HepG2 (cell line): Measurements from ENCODE around the gene HAP1. TPM values are rescaled to one million over a fixed set of nuclear protein-coding genes. Genes with fewer than 3 reads are reported as not detected.
A peak's percentile ranks its signal among the peaks of the same experiment; 100 is the strongest.

Experiments used
- ELF3 ChIP-seq: IDR thresholded peaks from 2 replicates; pipeline ENCODE4 v1.6.1; 2016; ENCODE audit warnings: missing genetic modification reagents, missing compliant biosample characterization
- HIC2 ChIP-seq: sonication (generic); formaldehyde crosslinking; IDR thresholded peaks from 2 replicates; pipeline ENCODE4 v1.9.0; 2022; ENCODE audit warnings: low read depth, missing genetic modification reagents
- HNRNPUL1 ChIP-seq: fragments of 200-400 bp; formaldehyde crosslinking; IDR thresholded peaks from 2 replicates; pipeline ENCODE4 v1.6.1; 2017; ENCODE audit warnings: low read depth, mild to moderate bottlenecking, low read length, moderate library complexity
- IRF2 ChIP-seq: IDR thresholded peaks from 2 replicates; pipeline ENCODE4 v1.6.1; 2018; ENCODE audit warnings: missing genetic modification reagents, missing compliant biosample characterization
- JDP2 ChIP-seq: sonication (generic); formaldehyde crosslinking; IDR thresholded peaks from 2 replicates; pipeline ENCODE4 v1.8.1; 2022; ENCODE audit warnings: missing genetic modification reagents, borderline replicate concordance
- JUNB ChIP-seq: sonication (generic); formaldehyde crosslinking; IDR thresholded peaks from 2 replicates; pipeline ENCODE4 v1.8.0; 2022; ENCODE audit warnings: missing genetic modification reagents, mild to moderate bottlenecking, borderline replicate concordance
- KLF16 ChIP-seq, 2 experiments: sonication (generic) in 1 of 2; formaldehyde crosslinking in 1 of 2; IDR thresholded peaks; 2 replicates each; pipeline versions ENCODE4 v1.6.1 to v1.8.0; 2016 to 2023; ENCODE audit warnings: missing genetic modification reagents in 2 of 2, missing compliant biosample characterization in 1 of 2
- LRRFIP1 ChIP-seq: sonication (generic); formaldehyde crosslinking; conservative IDR thresholded peaks from 2 replicates; pipeline ENCODE4 v1.4.0; 2020; ENCODE audit warnings: missing genetic modification reagents
- MLLT10 ChIP-seq: sonication (generic); formaldehyde crosslinking; IDR thresholded peaks from 2 replicates; pipeline ENCODE4 v1.4.0; 2020; ENCODE audit warnings: missing genetic modification reagents
- NRL ChIP-seq: sonication (generic); formaldehyde crosslinking; IDR thresholded peaks from 2 replicates; pipeline ENCODE4 v1.5.0; 2020; ENCODE audit warnings: missing genetic modification reagents, mild to moderate bottlenecking, moderate library complexity, borderline replicate concordance
- PCBP2 ChIP-seq: fragments of 200-400 bp; formaldehyde crosslinking; optimal IDR thresholded peaks from 2 replicates; pipeline ENCODE3; 2018; ENCODE audit warnings: low read length, low read depth; ENCODE audit not compliant: poor library complexity, severe bottlenecking
- SPEN ChIP-seq: sonication (generic); formaldehyde crosslinking; IDR thresholded peaks from 2 replicates; pipeline ENCODE4 v1.5.1; 2020; ENCODE audit warnings: low read depth, mild to moderate bottlenecking, missing genetic modification reagents
- TFDP2 ChIP-seq: sonication (generic); formaldehyde crosslinking; IDR thresholded peaks from 2 replicates; pipeline ENCODE4 v1.4.0; 2020; ENCODE audit warnings: missing genetic modification reagents
- ZNF205 ChIP-seq: IDR thresholded peaks from 2 replicates; pipeline ENCODE4 v1.6.1; 2018; ENCODE audit warnings: missing biosample characterization, missing genetic modification reagents
- ZNF225 ChIP-seq: sonication (generic); formaldehyde crosslinking; IDR thresholded peaks from 2 replicates; pipeline ENCODE4 v1.4.0; 2020; ENCODE audit warnings: mild to moderate bottlenecking, missing genetic modification reagents
- ZNF256 ChIP-seq: sonication (generic); formaldehyde crosslinking; conservative IDR thresholded peaks from 2 replicates; pipeline ENCODE4 v1.4.0; 2020; ENCODE audit warnings: missing genetic modification reagents
- ZNF263 ChIP-seq: sonication (generic); formaldehyde crosslinking; IDR thresholded peaks from 2 replicates; pipeline ENCODE4 v1.4.0; 2020; ENCODE audit warnings: missing genetic modification reagents
- ZNF550 ChIP-seq: sonication (generic); formaldehyde crosslinking; IDR thresholded peaks from 2 replicates; pipeline ENCODE4 v1.4.0; 2020; ENCODE audit warnings: mild to moderate bottlenecking, missing genetic modification reagents, borderline replicate concordance
- ZNF563 ChIP-seq: sonication (generic); formaldehyde crosslinking; IDR thresholded peaks from 2 replicates; pipeline ENCODE4 v1.8.0; 2022; ENCODE audit warnings: mild to moderate bottlenecking, moderate library complexity, missing genetic modification reagents
- ZSCAN21 ChIP-seq: sonication (generic); formaldehyde crosslinking; IDR thresholded peaks from 2 replicates; pipeline ENCODE4 v1.8.0; 2022; ENCODE audit warnings: mild to moderate bottlenecking, missing genetic modification reagents, moderate library complexity, borderline replicate concordance
- polyA plus RNA-seq, 8 experiments: library from polyadenylated mRNA; depleted of rRNA in 3 of 8; stranded (reverse) in 7 of 8; unstranded in 1 of 8; fragments of >200 nt; fragmentation: Illumina TruSeq in 4 of 8; extraction: Trizol in 4 of 8; gene quantifications; 2 replicates each; pipeline versions ENCODE4 v1.2.1 to v1.2.3, GENCODE V29; 2011 to 2016; ENCODE audit warnings: low read depth in 4 of 8, missing spikeins in 1 of 8, mixed read lengths in 1 of 8; ENCODE audit not compliant: insufficient read depth in 1 of 8
- total RNA-seq, 5 experiments: library from RNA; depleted of rRNA; stranded (reverse); fragments of >200 nt; fragmentation: Illumina TruSeq; extraction: Trizol; gene quantifications; 2 replicates each; pipeline ENCODE4 v1.2.3, GENCODE V29; 2016; ENCODE audit warnings: low read depth in 1 of 5
- TF ChIP-seq, protein P1 (sequence below): sonication (generic); formaldehyde crosslinking; IDR thresholded peaks from 2 replicates; pipeline ENCODE4 v1.8.1; 2023; ENCODE audit warnings: missing genetic modification reagents, inconsistent platforms, borderline replicate concordance

HAP1 gene
- total and polyA plus RNA-seq, 2 of the 13 experiments (the other 11 are each of a cell fraction or from before 2014, with no cell fraction given), result 0.07 TPM

DNA sequence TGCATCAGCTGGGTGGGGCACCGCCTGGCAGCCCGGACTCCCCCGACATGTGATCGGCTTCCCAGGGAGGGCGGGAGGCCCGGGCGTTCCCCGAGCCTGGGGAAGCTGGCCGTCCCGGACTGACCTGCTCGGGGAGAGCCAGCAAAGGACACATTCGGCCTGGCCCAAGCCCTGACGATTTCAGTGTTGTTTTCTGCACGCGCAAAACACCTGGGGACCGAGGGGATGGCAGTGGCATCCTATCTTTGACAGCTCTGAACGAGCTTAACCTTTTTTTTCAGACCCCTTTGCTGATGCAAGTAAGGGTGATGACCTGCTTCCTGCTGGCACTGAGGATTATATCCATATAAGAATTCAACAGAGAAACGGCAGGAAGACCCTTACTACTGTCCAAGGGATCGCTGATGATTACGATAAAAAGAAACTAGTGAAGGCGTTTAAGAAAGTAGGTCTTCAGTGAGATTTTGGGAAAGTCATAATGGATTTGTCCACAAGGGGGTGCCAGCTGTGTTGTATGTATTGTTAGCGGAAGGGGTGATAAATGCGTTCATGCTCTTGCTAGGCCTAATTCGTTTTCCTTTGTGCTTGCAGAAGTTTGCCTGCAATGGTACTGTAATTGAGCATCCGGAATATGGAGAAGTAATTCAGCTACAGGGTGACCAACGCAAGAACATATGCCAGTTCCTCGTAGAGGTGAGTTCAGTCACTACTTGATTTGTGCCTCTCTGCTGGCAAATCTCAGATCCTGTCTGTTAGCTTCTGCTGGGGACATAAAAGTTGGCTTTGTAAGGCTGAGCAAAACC lies 44.7 kb downstream of the HAP1 start (continued):
- TF ChIP-seq SPEN (CRISPR knock-in tag) (peak; percentile 48; the same call in 1 of the 2 replicates), ZNF225 (CRISPR knock-in tag) (no peak), ZNF263 (CRISPR knock-in tag) (0 out of 2 replicates have a peak, but pooled peaks have one; percentile 12), TFDP2 (no peak), ZNF256 (CRISPR knock-in tag) (0 out of 2 replicates have a peak, but pooled peaks have one; percentile 40), ZNF550 (CRISPR knock-in tag) (no peak), JDP2 (CRISPR knock-in tag) (no peak), NRL (CRISPR knock-in tag) (no peak), LRRFIP1 (0 out of 2 replicates have a peak, but pooled peaks have one; percentile 21), HNRNPUL1 (no peak), KLF16 (CRISPR knock-in tag; IDR thresholded peaks at IDR 0.05) (peak in 1 of 2 experiments; percentile 13; a peak in 2 of 4 replicates), IRF2 (CRISPR knock-in tag) (no peak), HIC2 (no peak), JUNB (CRISPR knock-in tag) (no peak), ZNF205 (CRISPR knock-in tag) (no peak), ZNF563 (CRISPR knock-in tag) (no peak), ZSCAN21 (CRISPR knock-in tag) (peak; percentile 7; the same call in 1 of the 2 replicates), MLLT10 (CRISPR knock-in tag) (peak; percentile 77; the same call in 1 of the 2 replicates), PCBP2 (no peak), ELF3 (peak; percentile 39; the same call in 1 of the 2 replicates)
- TF ChIP-seq, protein P1, sequence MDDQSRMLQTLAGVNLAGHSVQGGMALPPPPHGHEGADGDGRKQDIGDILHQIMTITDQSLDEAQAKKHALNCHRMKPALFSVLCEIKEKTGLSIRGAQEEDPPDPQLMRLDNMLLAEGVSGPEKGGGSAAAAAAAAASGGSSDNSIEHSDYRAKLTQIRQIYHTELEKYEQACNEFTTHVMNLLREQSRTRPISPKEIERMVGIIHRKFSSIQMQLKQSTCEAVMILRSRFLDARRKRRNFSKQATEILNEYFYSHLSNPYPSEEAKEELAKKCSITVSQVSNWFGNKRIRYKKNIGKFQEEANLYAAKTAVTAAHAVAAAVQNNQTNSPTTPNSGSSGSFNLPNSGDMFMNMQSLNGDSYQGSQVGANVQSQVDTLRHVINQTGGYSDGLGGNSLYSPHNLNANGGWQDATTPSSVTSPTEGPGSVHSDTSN, result peak; percentile 76; the same call in 1 of the 2 replicates
